Epithelial cell of proximal tubule (primary cell): ENCODE data around the gene MEIS3. TPM values are rescaled to one million over a fixed set of nuclear protein-coding genes. Genes with fewer than 3 reads are reported as not detected.
"Not testable (repeated sequence)": the region's sequence is repeated elsewhere in the genome, so short reads cannot be mapped to it uniquely, and the experiment has no call there.

Source experiments
- DNase-seq: peaks from one replicate; pipeline ENCODE4 v3.0.0-alpha.2; 2011; ENCODE audit warnings: low read depth
- H3K4me3 ChIP-seq: 2 replicates; pipeline ENCODE4 v1.5.1; 2011; ENCODE audit warnings: low read depth, mild to moderate bottlenecking, low read length
- CTCF ChIP-seq: conservative IDR thresholded peaks from 2 replicates; pipeline ENCODE4 v1.5.1; 2012; ENCODE audit warnings: low read depth, mild to moderate bottlenecking, low read length
- total RNA-seq: library from RNA; depleted of rRNA; stranded (reverse); fragments of >200 nt; gene quantifications from 2 replicates; pipeline ENCODE4 v1.2.3, GENCODE V29; 2015

Gene MEIS3
- total RNA-seq, 1 donor from 2014 or later = 0.29 TPM

- no peak overlapping the region for H3K4me3 ChIP-seq
- DNase-seq = no peak
- no peak for TF ChIP-seq CTCF
These were observed 43.4 kb downstream of the MEIS3 start for GRCh38 chr19:47375694-47376588.

- no peak for DNase-seq
- no peak overlapping the region for H3K4me3 ChIP-seq
- TF ChIP-seq CTCF = no peak
These were observed 44.2 kb downstream of the MEIS3 start for GRCh38 chr19:47374876-47375693.

- no peak for TF ChIP-seq CTCF
- DNase-seq = no peak
- no peak overlapping the region for H3K4me3 ChIP-seq
These were observed 45.8 kb downstream of the MEIS3 start for GRCh38 chr19:47373246-47374240.

- DNase-seq = no peak
- TF ChIP-seq CTCF = no peak
- no peak overlapping the region for H3K4me3 ChIP-seq
These were observed 46.7 kb downstream of the MEIS3 start for GRCh38 chr19:47372603-47373002.

- no peak for TF ChIP-seq CTCF
- no peak for DNase-seq
- H3K4me3 ChIP-seq = no peak overlapping the region
These were observed 48.1 kb downstream of the MEIS3 start for GRCh38 chr19:47371261-47371660.

- no peak for DNase-seq
- TF ChIP-seq CTCF = no peak
- no peak overlapping the region for H3K4me3 ChIP-seq
These were observed 49.2 kb downstream of the MEIS3 start for GRCh38 chr19:47370045-47370611.

GRCh38 chr19:47365455-47365854, 53.9 kb downstream of the MEIS3 start:
- not testable (repeated sequence) for DNase-seq, H3K4me3 ChIP-seq
